GM19452 (cell line): Measurements from ENCODE around the gene PSRC1.
"Not testable (repeated sequence)": the region's sequence is repeated elsewhere in the genome, so short reads cannot be mapped to it uniquely, and the experiment has no call there.

ENCODE experiments used
- ATAC-seq: cut with Tn5 transposase; IDR thresholded peaks from one replicate; pipeline ENCODE4 v1.9.1; 2021; ENCODE audit not compliant: unreplicated experiment

PSRC1 gene

GRCh38 chr1:109282952-109283747 is at the start of gene PSRC1:
PSRC1 (minus strand) TSS chr1:109283145.
- ATAC-seq, result peak; percentile 96

GRCh38 chr1:109331113-109331512 is 48.2 kb upstream of the PSRC1 start:
- ATAC-seq, result no peak

- ATAC-seq, result no peak
Measured at GRCh38 chr1:109327285-109327684, 44.3 kb upstream of the PSRC1 start.

GRCh38 chr1:109322974-109323373 is 40.0 kb upstream of the PSRC1 start:
- no peak for ATAC-seq

GRCh38 chr1:109319114-109319513 is 36.2 kb upstream of the PSRC1 start:
- ATAC-seq, result no peak

GRCh38 chr1:109316506-109316905 is 33.6 kb upstream of the PSRC1 start:
- ATAC-seq, result no peak

- no peak for ATAC-seq
Measured at GRCh38 chr1:109315288-109315687, 32.3 kb upstream of the PSRC1 start.

- ATAC-seq, result no peak
Measured at GRCh38 chr1:109314795-109315194, 31.9 kb upstream of the PSRC1 start.

- no peak for ATAC-seq
Measured at GRCh38 chr1:109312978-109313775, 30.2 kb upstream of the PSRC1 start.

- ATAC-seq, result no peak
Measured at GRCh38 chr1:109312246-109312645, 29.3 kb upstream of the PSRC1 start.

GRCh38 chr1:109309347-109309746 is 26.4 kb upstream of the PSRC1 start:
- ATAC-seq, result no peak

- no peak for ATAC-seq
Measured at GRCh38 chr1:109307274-109308021, 24.5 kb upstream of the PSRC1 start.

GRCh38 chr1:109306832-109307273 is 23.9 kb upstream of the PSRC1 start, which contains the start of gene MYBPHL:
MYBPHL (minus strand) TSS chr1:109307011; CDS start chr1:109306991, 20 bp downstream.
- ATAC-seq, result no peak

GRCh38 chr1:109305991-109306390 is 23.0 kb upstream of the PSRC1 start:
- not testable (repeated sequence) for ATAC-seq

GRCh38 chr1:109304226-109304920 is 21.4 kb upstream of the PSRC1 start:
- no peak for ATAC-seq

- ATAC-seq, result no peak
Measured at GRCh38 chr1:109301874-109302273, 18.9 kb upstream of the PSRC1 start.

GRCh38 chr1:109300650-109301151 is 17.8 kb upstream of the PSRC1 start:
- ATAC-seq, result no peak

GRCh38 chr1:109299558-109300343 is 16.8 kb upstream of the PSRC1 start:
- ATAC-seq, result no peak

- ATAC-seq, result no peak
Measured at GRCh38 chr1:109298666-109299557, 16.0 kb upstream of the PSRC1 start.
